GM19099 (cell line): ENCODE results near the gene DDX51.

ENCODE experiments used
- POLR2A ChIP-seq: IDR thresholded peaks from 3 replicates; pipeline ENCODE4 v1.6.1; 2011; ENCODE audit warnings: low read depth; ENCODE audit not compliant: insufficient read length; ENCODE audit errors: extremely low read depth

The DDX51 gene

GRCh38 chr12:132182711-132183365, 38.7 kb upstream of the DDX51 start:
- TF ChIP-seq POLR2A = no peak

- no peak for TF ChIP-seq POLR2A
Observed at GRCh38 chr12:132182206-132182710, 38.1 kb upstream of the DDX51 start.

- no peak for TF ChIP-seq POLR2A
Observed at GRCh38 chr12:132181570-132182200, 37.6 kb upstream of the DDX51 start.

- no peak for TF ChIP-seq POLR2A
Observed at GRCh38 chr12:132180648-132181546, 36.8 kb upstream of the DDX51 start.

GRCh38 chr12:132179431-132180362, 35.6 kb upstream of the DDX51 start:
- no peak for TF ChIP-seq POLR2A

GRCh38 chr12:132178801-132179401, 34.8 kb upstream of the DDX51 start:
- TF ChIP-seq POLR2A = no peak

- no peak for TF ChIP-seq POLR2A
Observed at GRCh38 chr12:132178316-132178715, 34.2 kb upstream of the DDX51 start.

- TF ChIP-seq POLR2A = no peak
Observed at GRCh38 chr12:132176920-132177551, 32.9 kb upstream of the DDX51 start.

- TF ChIP-seq POLR2A = no peak
Observed at GRCh38 chr12:132176385-132176919, 32.3 kb upstream of the DDX51 start.

GRCh38 chr12:132175496-132176384, 31.6 kb upstream of the DDX51 start:
- TF ChIP-seq POLR2A = no peak

- no peak for TF ChIP-seq POLR2A
Observed at GRCh38 chr12:132174839-132175490, 30.8 kb upstream of the DDX51 start.
